PFSK-1 (cell line): ENCODE data around the gene ITGAL.

Experiments used
- POLR2AphosphoS5 ChIP-seq: IDR thresholded peaks from 2 replicates; pipeline ENCODE4 v1.6.1; 2012; ENCODE audit warnings: low read depth, mild to moderate bottlenecking, control low read depth, low read length, moderate library complexity
- SIN3A ChIP-seq: IDR thresholded peaks from 2 replicates; pipeline ENCODE4 v1.6.1; 2012; ENCODE audit warnings: mild to moderate bottlenecking, low read length, moderate library complexity, borderline replicate concordance; ENCODE audit not compliant: insufficient read depth
- TAF1 ChIP-seq: IDR thresholded peaks from 2 replicates; pipeline ENCODE4 v1.6.1; 2012; ENCODE audit warnings: low read length, control low read depth, borderline replicate concordance; ENCODE audit not compliant: insufficient read depth
- TF ChIP-seq, protein P1 (sequence below), 2 experiments: IDR thresholded peaks; 2 replicates each; pipeline versions ENCODE4 v1.6.1 to v1.8.0; 2011 to 2012; ENCODE audit warnings: low read depth in 2 of 2, low read length in 2 of 2, control low read depth in 1 of 2, inconsistent platforms in 1 of 2, mild to moderate bottlenecking in 1 of 2, moderate library complexity in 1 of 2; ENCODE audit not compliant: insufficient read depth in 1 of 2

DNA sequence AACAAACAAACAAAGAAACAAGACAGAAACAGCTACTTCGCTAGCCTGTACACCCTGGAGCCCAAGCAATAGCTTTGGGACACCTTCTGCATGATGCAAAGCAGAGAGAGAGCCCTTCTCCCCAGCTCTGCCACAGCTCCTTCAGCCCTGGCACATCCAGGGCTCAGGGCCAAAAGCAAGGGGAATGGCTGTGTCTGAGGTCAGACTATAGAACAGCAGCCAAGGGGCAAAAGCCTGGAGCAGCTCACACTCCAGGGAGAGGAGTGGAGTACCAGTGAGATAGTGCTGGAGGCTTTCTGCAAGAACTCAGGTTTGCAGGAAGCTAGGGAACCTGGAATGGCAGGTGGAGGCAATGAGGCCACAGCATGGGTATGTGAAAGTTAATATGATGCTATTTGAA, 15.3 kb upstream of the ITGAL start:
- TF ChIP-seq POLR2AphosphoS5 (no peak), TAF1 (no peak), SIN3A (no peak)
- TF ChIP-seq, protein P1, sequence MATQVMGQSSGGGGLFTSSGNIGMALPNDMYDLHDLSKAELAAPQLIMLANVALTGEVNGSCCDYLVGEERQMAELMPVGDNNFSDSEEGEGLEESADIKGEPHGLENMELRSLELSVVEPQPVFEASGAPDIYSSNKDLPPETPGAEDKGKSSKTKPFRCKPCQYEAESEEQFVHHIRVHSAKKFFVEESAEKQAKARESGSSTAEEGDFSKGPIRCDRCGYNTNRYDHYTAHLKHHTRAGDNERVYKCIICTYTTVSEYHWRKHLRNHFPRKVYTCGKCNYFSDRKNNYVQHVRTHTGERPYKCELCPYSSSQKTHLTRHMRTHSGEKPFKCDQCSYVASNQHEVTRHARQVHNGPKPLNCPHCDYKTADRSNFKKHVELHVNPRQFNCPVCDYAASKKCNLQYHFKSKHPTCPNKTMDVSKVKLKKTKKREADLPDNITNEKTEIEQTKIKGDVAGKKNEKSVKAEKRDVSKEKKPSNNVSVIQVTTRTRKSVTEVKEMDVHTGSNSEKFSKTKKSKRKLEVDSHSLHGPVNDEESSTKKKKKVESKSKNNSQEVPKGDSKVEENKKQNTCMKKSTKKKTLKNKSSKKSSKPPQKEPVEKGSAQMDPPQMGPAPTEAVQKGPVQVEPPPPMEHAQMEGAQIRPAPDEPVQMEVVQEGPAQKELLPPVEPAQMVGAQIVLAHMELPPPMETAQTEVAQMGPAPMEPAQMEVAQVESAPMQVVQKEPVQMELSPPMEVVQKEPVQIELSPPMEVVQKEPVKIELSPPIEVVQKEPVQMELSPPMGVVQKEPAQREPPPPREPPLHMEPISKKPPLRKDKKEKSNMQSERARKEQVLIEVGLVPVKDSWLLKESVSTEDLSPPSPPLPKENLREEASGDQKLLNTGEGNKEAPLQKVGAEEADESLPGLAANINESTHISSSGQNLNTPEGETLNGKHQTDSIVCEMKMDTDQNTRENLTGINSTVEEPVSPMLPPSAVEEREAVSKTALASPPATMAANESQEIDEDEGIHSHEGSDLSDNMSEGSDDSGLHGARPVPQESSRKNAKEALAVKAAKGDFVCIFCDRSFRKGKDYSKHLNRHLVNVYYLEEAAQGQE (IDR thresholded peaks at IDR 0.05; ENCODE audit: insufficient read depth in 1 of 2, low read depth in 2 of 2, low read length in 2 of 2), result no peak
